Measurements from ENCODE around the gene SAMD5.

Gene SAMD5

GRCh38 chr6:147514831-147515230, 6.3 kb downstream of the SAMD5 start:
- no peak for TF ChIP-seq SNAI2 (CRISPR knock-in tag; IDR thresholded peaks at IDR 0.05)
- TF ChIP-seq ZFP3 (CRISPR knock-in tag; IDR thresholded peaks at IDR 0.05): no peak
- no peak for TF ChIP-seq RARB (CRISPR knock-in tag; IDR thresholded peaks at IDR 0.05)
- no peak for TF ChIP-seq TSHZ2 (CRISPR knock-in tag; IDR thresholded peaks at IDR 0.05)
- TF ChIP-seq CSDC2 (CRISPR knock-in tag; IDR thresholded peaks at IDR 0.05): no peak
- TF ChIP-seq ZFP30 (CRISPR knock-in tag; IDR thresholded peaks at IDR 0.05): no peak
- TF ChIP-seq POU6F1 (CRISPR knock-in tag; IDR thresholded peaks at IDR 0.05; ENCODE audit: borderline replicate concordance, low read depth): no peak
- no peak for TF ChIP-seq ISL1 (CRISPR knock-in tag; IDR thresholded peaks at IDR 0.05)
- TF ChIP-seq ARNTL (CRISPR knock-in tag; IDR thresholded peaks at IDR 0.05; ENCODE audit: borderline replicate concordance, low read depth): no peak
- TF ChIP-seq GLIS3 (CRISPR knock-in tag; IDR thresholded peaks at IDR 0.05): no peak
- no peak for TF ChIP-seq ZC3H10 (CRISPR knock-in tag; IDR thresholded peaks at IDR 0.05)
- TF ChIP-seq CREB5 (CRISPR knock-in tag; IDR thresholded peaks at IDR 0.05; ENCODE audit: low read depth): no peak
- TF ChIP-seq OSR1 (CRISPR knock-in tag; IDR thresholded peaks at IDR 0.05): no peak
- TF ChIP-seq CSRNP3 (CRISPR knock-in tag; IDR thresholded peaks at IDR 0.05): no peak
- TF ChIP-seq PPARA (CRISPR knock-in tag; IDR thresholded peaks at IDR 0.05; ENCODE audit: borderline replicate concordance): no peak
- no peak for TF ChIP-seq PATZ1 (CRISPR knock-in tag; IDR thresholded peaks at IDR 0.05; ENCODE audit: borderline replicate concordance)

GRCh38 chr6:147515327-147515726, 6.8 kb downstream of the SAMD5 start:
- TF ChIP-seq PPARA (CRISPR knock-in tag; IDR thresholded peaks at IDR 0.05; ENCODE audit: borderline replicate concordance): no peak
- ATAC-seq: no peak

More at GRCh38 chr6:147514831-147515230, 6.3 kb downstream of the SAMD5 start:
- ATAC-seq: no peak

- TF ChIP-seq PATZ1 (CRISPR knock-in tag; IDR thresholded peaks at IDR 0.05; ENCODE audit: borderline replicate concordance) (no peak), CSRNP3 (CRISPR knock-in tag; IDR thresholded peaks at IDR 0.05) (no peak), TOX (CRISPR knock-in tag; IDR thresholded peaks at IDR 0.05; ENCODE audit: borderline replicate concordance) (no peak), ZFP3 (CRISPR knock-in tag; IDR thresholded peaks at IDR 0.05) (no peak), SNAI2 (CRISPR knock-in tag; IDR thresholded peaks at IDR 0.05) (no peak), ZFP30 (CRISPR knock-in tag; IDR thresholded peaks at IDR 0.05) (no peak), BACH2 (CRISPR knock-in tag; IDR thresholded peaks at IDR 0.05; ENCODE audit: borderline replicate concordance) (no peak), TSHZ2 (CRISPR knock-in tag; IDR thresholded peaks at IDR 0.05) (no peak)
- ATAC-seq: no peak
These were observed 14.1 kb downstream of the SAMD5 start for GRCh38 chr6:147522597-147522996.

All from SK-N-SH treated with all-trans-retinoic acid at 6 μM for 48 hours (cell line).